Left kidney (tissue), 2 donors: ENCODE data around the gene HS6ST3. TPM values are rescaled to one million over a fixed set of nuclear protein-coding genes. Genes with fewer than 3 reads are reported as not detected.

Experiments used
- DNase-seq: peaks from one replicate; pipeline ENCODE4 v3.0.0-alpha.2; 2013
- polyA plus RNA-seq: library from polyadenylated mRNA; unstranded; fragments of 120-200 nt; gene quantifications from one replicate; pipeline ENCODE4 v1.2.1, GENCODE V29; 2013; ENCODE audit not compliant: insufficient read length

The HS6ST3 gene
- polyA plus RNA-seq, 1 donor = 3.3 TPM

- DNase-seq = no peak
Measured at GRCh38 chr13:96193728-96194310, 103.9 kb downstream of the HS6ST3 start.

GRCh38 chr13:96198038-96198437 lies 108.1 kb downstream of the HS6ST3 start:
- no peak for DNase-seq

GRCh38 chr13:96199315-96199714 lies 109.4 kb downstream of the HS6ST3 start:
- DNase-seq = no peak

DNA sequence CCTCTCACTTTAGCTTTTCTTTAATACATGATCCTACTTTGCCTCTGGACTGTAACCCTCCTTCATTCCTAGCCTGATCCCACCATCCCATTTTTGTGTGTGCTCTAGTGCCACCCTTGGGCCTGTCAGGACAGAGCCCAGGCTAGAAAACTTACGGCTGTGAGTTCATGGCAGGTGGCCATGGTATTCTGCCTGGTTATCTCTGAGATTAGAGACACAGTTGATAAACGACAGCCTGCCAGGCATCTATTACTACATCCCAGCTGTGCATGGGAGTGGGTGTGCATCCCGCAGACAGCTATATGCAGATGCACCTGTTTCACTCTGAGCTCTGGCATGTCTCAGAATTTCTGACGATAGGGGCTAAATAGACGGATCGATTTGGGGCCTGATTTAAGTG lies 110.9 kb downstream of the HS6ST3 start:
- DNase-seq = no peak

GRCh38 chr13:96202315-96202714 lies 112.4 kb downstream of the HS6ST3 start:
- no peak for DNase-seq

- DNase-seq = no peak
Measured at GRCh38 chr13:96203471-96203870, 113.6 kb downstream of the HS6ST3 start.

- DNase-seq = no peak
Measured at GRCh38 chr13:96214824-96215445, 125.0 kb downstream of the HS6ST3 start.

- no peak for DNase-seq
Measured at GRCh38 chr13:96216543-96216942, 126.6 kb downstream of the HS6ST3 start.

DNA sequence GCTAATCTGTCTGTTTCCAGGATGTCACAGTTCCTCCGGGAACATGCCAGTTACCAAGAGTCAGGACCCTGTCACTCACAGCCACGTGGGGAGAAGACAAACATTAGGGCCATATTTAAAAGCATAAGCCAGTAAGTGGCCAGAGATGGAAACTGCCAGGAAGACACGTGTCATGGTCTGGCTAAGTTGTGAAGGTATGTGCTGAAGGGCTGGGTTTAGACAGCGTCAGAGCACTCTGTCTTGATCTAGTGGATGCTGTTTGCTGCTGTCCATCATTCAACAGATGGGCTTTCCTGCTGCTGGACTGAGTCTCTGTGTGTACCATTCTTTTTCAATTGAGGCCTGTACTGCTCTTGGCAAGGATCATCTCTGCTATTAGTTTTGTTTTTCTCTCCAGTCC lies 128.6 kb downstream of the HS6ST3 start:
- DNase-seq = no peak

DNA sequence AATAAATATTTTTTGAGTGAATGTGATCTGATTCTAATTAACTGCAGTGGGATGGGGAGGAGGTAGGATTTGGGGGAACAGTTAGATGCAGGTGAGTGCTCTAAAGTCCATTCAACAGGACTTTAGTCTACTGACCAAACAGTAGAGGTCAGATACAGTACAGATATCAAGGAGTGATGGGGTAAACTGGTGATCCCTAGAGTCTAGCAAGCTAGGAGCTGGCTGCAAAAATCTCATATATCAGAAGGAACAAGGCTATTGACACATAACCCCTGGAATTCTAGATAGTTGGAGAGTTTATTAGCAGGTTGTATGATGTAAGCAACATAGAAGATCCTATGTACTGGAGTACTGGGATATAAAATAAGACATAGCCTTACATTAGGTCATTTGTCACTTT lies 131.6 kb downstream of the HS6ST3 start:
- no peak for DNase-seq

GRCh38 chr13:96223231-96223630 lies 133.3 kb downstream of the HS6ST3 start:
- DNase-seq = no peak

GRCh38 chr13:96229356-96229755 lies 139.4 kb downstream of the HS6ST3 start:
- no peak for DNase-seq

- DNase-seq = no peak
Measured at GRCh38 chr13:96238241-96238640, 148.3 kb downstream of the HS6ST3 start.

DNA sequence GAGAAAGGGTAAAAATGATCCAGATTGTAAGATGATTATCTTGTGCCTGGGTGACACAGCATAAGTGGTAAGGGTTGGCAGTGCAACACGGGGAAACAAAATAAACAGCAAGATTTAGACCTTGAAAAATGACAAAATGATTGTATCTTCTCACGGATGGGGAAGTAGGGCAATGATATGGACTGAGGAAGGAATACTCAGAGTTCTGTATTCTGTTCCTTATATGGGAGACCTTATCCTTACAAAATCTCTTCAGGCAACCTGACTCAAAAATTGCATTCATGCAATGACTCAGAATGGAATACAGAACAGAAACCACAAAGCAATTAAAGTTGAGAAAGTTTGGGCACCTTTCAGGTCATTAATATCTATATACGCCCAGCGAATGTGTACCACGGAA lies 149.0 kb downstream of the HS6ST3 start:
- no peak for DNase-seq

DNA sequence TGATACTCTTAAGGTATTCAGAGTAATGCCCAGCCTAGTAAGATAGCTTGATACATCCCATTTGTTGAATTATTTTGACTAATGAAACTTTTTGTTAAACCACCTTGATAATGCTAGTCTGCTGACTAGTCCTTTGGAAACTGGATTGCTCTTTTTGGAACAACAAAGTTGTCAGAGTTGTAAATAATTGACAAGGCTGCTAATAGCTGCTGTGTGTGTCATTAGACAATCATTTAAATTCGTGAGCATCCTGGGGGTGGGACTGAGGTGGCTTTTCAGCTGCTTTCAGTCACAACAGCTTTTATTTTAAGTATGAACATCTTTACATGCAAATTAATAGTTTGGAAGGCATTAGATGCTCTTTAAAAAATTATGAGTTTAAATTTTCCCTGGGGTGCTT lies 153.5 kb downstream of the HS6ST3 start:
- DNase-seq = no peak

GRCh38 chr13:96248103-96248502 lies 158.2 kb downstream of the HS6ST3 start:
- DNase-seq = no peak

GRCh38 chr13:96248996-96249395 lies 159.1 kb downstream of the HS6ST3 start:
- no peak for DNase-seq

- DNase-seq = no peak
Measured at GRCh38 chr13:96252903-96253302, 163.0 kb downstream of the HS6ST3 start.

GRCh38 chr13:96273196-96273595 lies 183.3 kb downstream of the HS6ST3 start:
- DNase-seq = no peak

- DNase-seq = no peak
Measured at GRCh38 chr13:96274046-96274445, 184.1 kb downstream of the HS6ST3 start.

GRCh38 chr13:96279904-96280303 lies 190.0 kb downstream of the HS6ST3 start:
- DNase-seq = no peak

DNA sequence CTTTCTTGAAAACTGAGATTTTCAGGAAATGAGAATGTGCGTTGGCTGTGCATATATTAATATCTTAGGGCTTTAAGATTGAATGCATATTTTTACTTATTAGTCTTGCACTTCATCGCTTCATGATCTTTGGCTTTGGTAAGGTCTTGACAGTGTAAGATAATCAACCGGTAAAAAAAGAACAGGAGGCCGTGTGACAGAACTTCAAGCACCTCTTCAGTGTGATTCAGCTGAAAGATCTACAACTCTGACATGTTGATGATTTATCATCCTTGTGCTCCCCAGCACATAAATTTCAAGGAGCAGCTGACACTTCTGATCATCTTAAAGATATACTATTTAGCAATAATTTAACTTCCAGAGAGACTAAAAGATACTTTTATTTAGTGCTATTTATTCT lies 195.1 kb downstream of the HS6ST3 start:
- no peak for DNase-seq

- no peak for DNase-seq
Measured at GRCh38 chr13:96285729-96286128, 195.8 kb downstream of the HS6ST3 start.
